GM11168 (cell line): ENCODE data around the gene TCEANC2.
"Not testable (repeated sequence)": the region's sequence is repeated elsewhere in the genome, so short reads cannot be mapped to it uniquely, and the experiment has no call there.

Source experiments
- in situ Hi-C: fragments of 300-500 bp; cut with MboI; formaldehyde crosslinking; loops from one replicate; pipeline ENCODE4 v1.12.0; 2022; ENCODE audit warnings: low sequenced_read_pairs; ENCODE audit not compliant: unreplicated experiment

Gene TCEANC2

GRCh38 chr1:54081306-54082270 lies 28.2 kb downstream of the TCEANC2 start:
- in situ Hi-C loops: no loop called here

GRCh38 chr1:54084794-54085193 lies 31.4 kb downstream of the TCEANC2 start:
- in situ Hi-C loops: no loop called here

GRCh38 chr1:54086754-54087153 lies 33.3 kb downstream of the TCEANC2 start:
- in situ Hi-C loops: no loop called here

- in situ Hi-C loops: no loop called here
Observed at GRCh38 chr1:54088385-54088784, 35.0 kb downstream of the TCEANC2 start.

- in situ Hi-C loops: no loop called here
Observed at GRCh38 chr1:54091666-54092065, 38.3 kb downstream of the TCEANC2 start.

- in situ Hi-C loops: no loop called here
Observed at GRCh38 chr1:54094001-54094729, 40.8 kb downstream of the TCEANC2 start.

GRCh38 chr1:54094730-54095105 lies 41.3 kb downstream of the TCEANC2 start:
- in situ Hi-C loops: not testable (repeated sequence)

- in situ Hi-C loops: no loop called here
Observed at GRCh38 chr1:54095546-54096226, 42.3 kb downstream of the TCEANC2 start.

GRCh38 chr1:54096227-54096876 lies 42.9 kb downstream of the TCEANC2 start:
- in situ Hi-C loops: no loop called here

- in situ Hi-C loops: no loop called here
Observed at GRCh38 chr1:54096877-54097240, 43.5 kb downstream of the TCEANC2 start.

- in situ Hi-C loops: no loop called here
Observed at GRCh38 chr1:54099061-54099610, 45.7 kb downstream of the TCEANC2 start.

- in situ Hi-C loops: no loop called here
Observed at GRCh38 chr1:54100500-54100899, 47.1 kb downstream of the TCEANC2 start.

GRCh38 chr1:54103414-54103813 lies 50.0 kb downstream of the TCEANC2 start:
- in situ Hi-C loops: no loop called here

GRCh38 chr1:54104613-54105012 lies 51.2 kb downstream of the TCEANC2 start:
- in situ Hi-C loops: not testable (repeated sequence)

- in situ Hi-C loops: no loop called here
Observed at GRCh38 chr1:54105080-54105479, 51.7 kb downstream of the TCEANC2 start.

GRCh38 chr1:54105736-54106269 lies 52.4 kb downstream of the TCEANC2 start:
- in situ Hi-C loops: no loop called here

GRCh38 chr1:54107131-54107530 lies 53.7 kb downstream of the TCEANC2 start:
- in situ Hi-C loops: no loop called here

- in situ Hi-C loops: no loop called here
Observed at GRCh38 chr1:54108156-54108555, 54.7 kb downstream of the TCEANC2 start.

- in situ Hi-C loops: no loop called here
Observed at GRCh38 chr1:54109129-54110090, 56.0 kb downstream of the TCEANC2 start.
